ENCODE data around the gene TXNDC11. TPM values are rescaled to one million over a fixed set of nuclear protein-coding genes. Genes with fewer than 3 reads are reported as not detected.

TXNDC11 gene
- total and polyA plus RNA-seq, 2 experiments from 2014 or later, result 6.8 to 12.0 TPM

DNA sequence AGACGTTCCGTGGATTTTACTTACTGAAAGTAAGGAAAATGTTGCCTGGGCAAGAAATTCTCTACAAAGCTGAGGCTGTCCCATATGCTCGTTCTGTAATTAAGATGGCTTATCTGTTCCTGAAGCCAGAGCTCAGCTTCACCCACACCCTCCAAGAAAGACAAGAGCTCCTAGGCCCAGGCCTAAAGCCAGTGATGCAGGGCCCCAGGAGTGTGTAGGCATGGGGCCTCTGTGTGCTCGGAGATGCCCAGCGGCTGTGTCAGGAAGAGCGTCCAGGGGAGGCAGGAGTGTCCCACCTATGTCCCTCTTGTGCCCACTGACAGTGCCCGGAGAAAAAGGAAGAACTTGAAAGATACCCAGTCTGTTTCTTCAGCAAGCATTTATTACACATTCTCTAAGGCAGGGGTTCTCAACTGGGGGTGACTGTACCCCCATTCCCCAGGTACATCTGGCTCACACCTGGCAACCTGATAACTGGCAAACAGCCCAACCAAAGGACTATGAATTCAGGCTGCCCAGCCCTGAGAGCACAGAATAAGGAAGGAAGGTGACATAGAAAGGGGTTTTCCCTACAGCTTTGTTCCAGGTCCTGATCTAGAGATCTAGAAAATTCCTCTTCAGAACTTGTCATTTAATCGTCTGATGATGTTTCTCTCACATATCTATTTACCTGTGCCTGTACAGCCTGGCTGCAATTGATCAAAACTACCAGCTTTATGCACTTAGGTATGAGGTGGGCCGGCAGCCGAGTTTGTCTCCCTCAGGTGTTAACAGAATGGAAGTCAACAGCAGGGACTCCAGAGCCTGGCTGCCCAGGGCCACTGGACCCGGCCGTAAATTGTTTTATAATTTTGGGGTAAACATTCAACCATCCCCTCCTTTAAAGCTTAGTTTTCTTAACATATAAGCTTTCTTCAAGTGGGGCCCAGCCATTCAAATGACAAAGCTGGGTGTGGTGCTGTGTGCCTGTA lies 62.4 kb downstream of the TXNDC11 start (continued):
- TF ChIP-seq ZNF462 (CRISPR knock-in tag; IDR thresholded peaks at IDR 0.05) (no peak), ETS1 (IDR thresholded peaks at IDR 0.05) (no peak)

- Histone ChIP-seq H4K20me1 (replicated peaks; ENCODE audit: insufficient read depth) (peaks cover 37% of the 10 kb centered on the region), H3K27me3 (ENCODE audit: insufficient read depth) (no peaks in the 10 kb centered on the region), H3K4me3 (no peak overlapping the region), H3K27ac (ENCODE audit: low read depth) (peak overlapping the region; percentile 66; the same call in 1 of the 2 replicates), H3K4me1 (ENCODE audit: insufficient read depth) (0 out of 2 replicates have a peak, but pooled peaks cover 4% of the 10 kb centered on the region), H3K79me2 (replicated peaks; ENCODE audit: insufficient read depth) (0 out of 2 replicates have a peak, but pooled peaks cover under 1% of the 10 kb centered on the region), H3F3A (replicated peaks; ENCODE audit: low read depth) (peaks cover 12% of the 10 kb centered on the region), H3K9me2 (ENCODE audit: insufficient read depth) (no peaks in the 10 kb centered on the region), H2AFZ (no peak overlapping the region), H3K4me2 (no peak overlapping the region), H3K36me3 (ENCODE audit: insufficient read depth) (peaks cover 22% of the 10 kb centered on the region; the same call in 1 of the 2 replicates)
- Mint-ChIP-seq H3K4me1 (peaks cover 24% of the 10 kb centered on the region), H3K27ac (no peak overlapping the region), H3K36me3 (ENCODE audit: low read depth) (peaks cover 39% of the 10 kb centered on the region), H3K9me3 (no peaks in the 10 kb centered on the region; the same call in 2 of the 3 replicates), H3K27me3 (ENCODE audit: insufficient read depth, low read depth, poor library complexity) (peaks cover 12% of the 10 kb centered on the region), H3K4me3 (no peak overlapping the region)
- DNase-seq (ENCODE audit: low spot score) (no peak), ATAC-seq (peak; percentile 19; the same call in 1 of the 3 replicates)
- no peak for TF ChIP-seq ZNF462 (CRISPR knock-in tag; IDR thresholded peaks at IDR 0.05)
- no peak for TF ChIP-seq ETS1 (IDR thresholded peaks at IDR 0.05)
- no peak for TF ChIP-seq ZNF114 (CRISPR knock-in tag; IDR thresholded peaks at IDR 0.05)
These were observed 63.4 kb downstream of the TXNDC11 start for GRCh38 chr16:11679250-11679649.
